ENCODE measurements around the gene POM121C. TPM values are rescaled to one million over a fixed set of nuclear protein-coding genes. Genes with fewer than 3 reads are reported as not detected.
A peak's percentile ranks its signal among the peaks of the same experiment; 100 is the strongest.
"Not testable (repeated sequence)": the region's sequence is repeated elsewhere in the genome, so short reads cannot be mapped to it uniquely, and the experiment has no call there.

POM121C gene
- total RNA-seq, result 78.3 and 92.1 TPM in 2 replicates
- total RNA-seq (2013), result 12.5 TPM
- 27.0 and 37.8 TPM in 2 replicates for polyA plus RNA-seq
- 20.7 and 36.0 TPM in 2 replicates for polyA minus RNA-seq

DNA sequence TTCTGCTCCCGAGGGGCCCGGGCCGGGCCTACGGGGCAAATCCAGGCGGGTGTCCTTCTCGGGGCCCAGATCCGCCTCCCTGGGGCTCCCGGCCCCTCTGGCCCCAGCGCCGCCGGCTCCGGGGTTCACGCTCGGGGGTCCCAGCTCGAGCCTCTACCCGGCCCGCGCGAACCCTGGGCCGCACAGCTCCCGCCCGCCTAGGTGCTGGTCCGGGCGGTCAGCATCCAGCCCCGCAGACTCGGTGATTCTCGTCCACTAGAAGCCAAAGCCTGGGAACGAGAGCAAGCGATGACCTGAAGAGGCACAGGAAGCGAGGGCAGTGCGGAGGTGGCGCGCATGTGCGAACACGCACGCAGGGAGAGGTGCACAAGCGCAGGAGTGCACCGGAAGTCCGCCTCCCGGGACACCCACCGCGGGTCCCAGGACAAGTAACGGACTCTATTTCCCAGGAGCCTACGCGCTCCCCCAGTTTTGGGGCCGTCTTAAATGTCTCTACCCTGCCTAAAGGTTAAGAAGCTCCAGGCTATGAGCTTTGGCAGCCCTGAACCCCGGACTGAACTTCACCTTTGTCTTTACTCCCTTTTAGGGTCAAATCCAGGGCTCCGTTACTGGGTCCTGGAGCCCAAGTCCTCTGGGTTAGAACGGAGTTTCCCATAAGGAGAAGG, at the start of gene POM121C:
Gene POM121C, minus strand, starts transcription at position 321 of the 665 bp plus-strand sequence. CDS start 44,803 bp downstream, outside the sequence.
- peak within 1 kb of the TSS; percentile 83 for H2AFZ ChIP-seq (ENCODE audit: insufficient read depth, low read depth, low read length, poor library complexity, severe bottlenecking)
- H3K27ac Mint-ChIP-seq, result peak within 1 kb of the TSS; percentile 76
- peak within 1 kb of the TSS; percentile 64 for H3K4me2 ChIP-seq (replicated peaks; ENCODE audit: low read depth, low read length, poor library complexity, severe bottlenecking)
- peak within 1 kb of the TSS; percentile 74 for H3K9ac ChIP-seq (ENCODE audit: low read length)
- H3K79me2 ChIP-seq (ENCODE audit: control insufficient read depth, insufficient read depth, low read length); H3K27me3 Mint-ChIP-seq; CTCF ChIA-PET; H3K9me3 Mint-ChIP-seq (ENCODE audit: insufficient read depth); H3K36me3 ChIP-seq (replicated peaks in 1 of 2; ENCODE audit: control extremely low read depth in 1 of 2, control insufficient read depth in 1 of 2, extremely low read depth in 1 of 2, insufficient read depth in 2 of 2, low read length in 1 of 2); H4K20me1 ChIP-seq (ENCODE audit: control insufficient read depth, insufficient read depth, low read length, poor library complexity, severe bottlenecking); H3K4me1 ChIP-seq (ENCODE audit: control insufficient read depth in 2 of 2, insufficient read depth in 2 of 2, low read length in 2 of 2); H3K9me3 ChIP-seq (ENCODE audit: control extremely low read depth in 1 of 3, control insufficient read depth in 2 of 3, insufficient read depth in 1 of 3, low read length in 2 of 3); H3K27me3 ChIP-seq (replicated peaks in 1 of 4; ENCODE audit: control extremely low read depth in 1 of 4, control insufficient read depth in 3 of 4, insufficient read depth in 4 of 4, low read length in 3 of 4): not testable (repeated sequence)
- POLR2A ChIA-PET, result interaction anchor here (0.7 to 0.9 kb wide), 2 partner anchors 253 to 1036 kb away, joined by 3 to 4 read pairs; no protein-coding TSS in a partner anchor
- WGBS (ENCODE audit: insufficient coverage), result under 1% methylated on average over 47 of the region's 49 CpGs
- intact Hi-C loops (cut with micrococcal nuclease), result loop anchor here (5.0 kb wide), 1 partner anchor 251 kb away; the partner anchor contains the start of gene HIP1
- H3K4me3 Mint-ChIP-seq, result peak within 1 kb of the TSS; percentile 94
- H3K27ac ChIP-seq (ENCODE audit: low read length in 2 of 2), result peak within 1 kb of the TSS in 1 of 2 donors; percentile 65
- ATAC-seq (ENCODE audit: low read depth) (peak; percentile 98), DNase-seq (peak; percentile 82)
- H3K4me1 Mint-ChIP-seq, result peaks cover 12% of the 10 kb centered on the region
- peak within 1 kb of the TSS; percentile 39 to 85 (median 77) for H3K4me3 ChIP-seq (ENCODE audit: control extremely low read depth in 1 of 5, extremely low read depth in 1 of 5, insufficient read depth in 1 of 5, low read depth in 2 of 5, low read length in 4 of 5)

- ATAC-seq (ENCODE audit: low read depth), result no peak
- CTCF ChIA-PET, result no interaction called here
- H3K4me2 ChIP-seq (replicated peaks; ENCODE audit: low read depth, low read length, poor library complexity, severe bottlenecking), result no peak overlapping the region
These were observed 48.7 kb upstream of the POM121C start for GRCh38 chr7:75534727-75535307.

More at GRCh38 chr7:75534727-75535307, 48.7 kb upstream of the POM121C start:
- Mint-ChIP-seq H3K4me3 (peak overlapping the region; percentile 46), H3K9me3 (ENCODE audit: insufficient read depth) (no peaks in the 10 kb centered on the region), H3K4me1 (peaks cover 6% of the 10 kb centered on the region), H3K27me3 (no peaks in the 10 kb centered on the region), H3K27ac (no peak overlapping the region)
- Histone ChIP-seq H3K27me3 (replicated peaks in 1 of 4; ENCODE audit: control extremely low read depth in 1 of 4, control insufficient read depth in 3 of 4, insufficient read depth in 4 of 4, low read length in 3 of 4) (no peaks in the 10 kb centered on the region), H4K20me1 (ENCODE audit: control insufficient read depth, insufficient read depth, low read length, poor library complexity, severe bottlenecking) (no peaks in the 10 kb centered on the region), H3K4me1 (ENCODE audit: control insufficient read depth in 2 of 2, insufficient read depth in 2 of 2, low read length in 2 of 2) (peaks cover 0 to 3% of the 10 kb centered on the region in 2 donors), H3K79me2 (ENCODE audit: control insufficient read depth, insufficient read depth, low read length) (no peaks in the 10 kb centered on the region), H2AFZ (ENCODE audit: insufficient read depth, low read depth, low read length, poor library complexity, severe bottlenecking) (peak overlapping the region; percentile 30), H3K9me3 (ENCODE audit: control extremely low read depth in 1 of 3, control insufficient read depth in 2 of 3, insufficient read depth in 1 of 3, low read length in 2 of 3) (no peaks in the 10 kb centered on the region), H3K4me3 (ENCODE audit: control extremely low read depth in 1 of 5, extremely low read depth in 1 of 5, insufficient read depth in 1 of 5, low read depth in 2 of 5, low read length in 4 of 5) (peak overlapping the region in 1 of 5 experiments; percentile 1), H3K36me3 (replicated peaks in 1 of 2; ENCODE audit: control extremely low read depth in 1 of 2, control insufficient read depth in 1 of 2, extremely low read depth in 1 of 2, insufficient read depth in 2 of 2, low read length in 1 of 2) (peaks cover 0 to 4% of the 10 kb centered on the region in 2 experiments), H3K9ac (ENCODE audit: low read length) (no peak overlapping the region), H3K27ac (ENCODE audit: low read length in 2 of 2) (no peak overlapping the region)
- WGBS (ENCODE audit: insufficient coverage), result 51% methylated on average over 6 of the region's 8 CpGs
- POLR2A ChIA-PET, result no interaction called here
- intact Hi-C loops (cut with micrococcal nuclease), result no loop called here
- peak; percentile 21 for DNase-seq
- no peak for TF ChIP-seq EZH2 (IDR thresholded peaks at IDR 0.05; ENCODE audit: borderline replicate concordance, insufficient read depth, low read depth, low read length, poor library complexity, severe bottlenecking)
- TF ChIP-seq, protein P1, sequence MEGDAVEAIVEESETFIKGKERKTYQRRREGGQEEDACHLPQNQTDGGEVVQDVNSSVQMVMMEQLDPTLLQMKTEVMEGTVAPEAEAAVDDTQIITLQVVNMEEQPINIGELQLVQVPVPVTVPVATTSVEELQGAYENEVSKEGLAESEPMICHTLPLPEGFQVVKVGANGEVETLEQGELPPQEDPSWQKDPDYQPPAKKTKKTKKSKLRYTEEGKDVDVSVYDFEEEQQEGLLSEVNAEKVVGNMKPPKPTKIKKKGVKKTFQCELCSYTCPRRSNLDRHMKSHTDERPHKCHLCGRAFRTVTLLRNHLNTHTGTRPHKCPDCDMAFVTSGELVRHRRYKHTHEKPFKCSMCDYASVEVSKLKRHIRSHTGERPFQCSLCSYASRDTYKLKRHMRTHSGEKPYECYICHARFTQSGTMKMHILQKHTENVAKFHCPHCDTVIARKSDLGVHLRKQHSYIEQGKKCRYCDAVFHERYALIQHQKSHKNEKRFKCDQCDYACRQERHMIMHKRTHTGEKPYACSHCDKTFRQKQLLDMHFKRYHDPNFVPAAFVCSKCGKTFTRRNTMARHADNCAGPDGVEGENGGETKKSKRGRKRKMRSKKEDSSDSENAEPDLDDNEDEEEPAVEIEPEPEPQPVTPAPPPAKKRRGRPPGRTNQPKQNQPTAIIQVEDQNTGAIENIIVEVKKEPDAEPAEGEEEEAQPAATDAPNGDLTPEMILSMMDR (IDR thresholded peaks at IDR 0.05), result no peak
